Uterus (tissue), 4 donors: ENCODE results near the gene PLOD2. TPM values are rescaled to one million over a fixed set of nuclear protein-coding genes. Genes with fewer than 3 reads are reported as not detected.

ENCODE experiments used
- DNase-seq, 2 donors: peaks; one replicate each; pipeline ENCODE4 v3.0.0-alpha.2; 2019 to 2020
- H3K27ac ChIP-seq, 2 donors: fragments of 200-600 bp; sonication (generic); 1 replicate in 1 of 2; 2 replicates in 1 of 2; pipeline ENCODE4 v1.5.1; 2016 to 2018
- H3K27me3 ChIP-seq, 2 donors: fragments of 200-600 bp; sonication (generic); one replicate each; pipeline ENCODE4 v1.5.1; 2018 to 2019; ENCODE audit warnings: control low read depth in 1 of 2
- H3K36me3 ChIP-seq, 2 donors: fragments of 200-600 bp; sonication (generic); one replicate each; pipeline ENCODE4 v1.5.1; 2019; ENCODE audit warnings: control low read depth in 1 of 2
- H3K4me1 ChIP-seq, 2 donors: fragments of 200-600 bp; sonication (generic); one replicate each; pipeline ENCODE4 v1.5.1; 2018 to 2019; ENCODE audit warnings: control low read depth in 1 of 2
- H3K4me3 ChIP-seq, 2 donors: fragments of 200-600 bp; sonication (generic); 1 replicate in 1 of 2; 2 replicates in 1 of 2; pipeline ENCODE4 v1.5.1; 2018 to 2019; ENCODE audit warnings: mild to moderate bottlenecking in 1 of 2
- H3K9me3 ChIP-seq, 2 donors: fragments of 200-600 bp; sonication (generic); one replicate each; pipeline ENCODE4 v1.5.1; 2019; ENCODE audit warnings: control low read depth in 1 of 2
- CTCF ChIP-seq, 4 experiments: fragments of 200-600 bp in 2 of 4; fragments of 450-650 bp in 2 of 4; sonication (generic) in 2 of 4; IDR thresholded peaks; one replicate each; pipeline ENCODE4 v1.5.1; 2016 to 2019; ENCODE audit warnings: antibody characterized with exemption in 4 of 4, mild to moderate bottlenecking in 2 of 4, moderate library complexity in 1 of 4
- POLR2A ChIP-seq, 2 donors: fragments of 450-650 bp; IDR thresholded peaks; one replicate each; pipeline ENCODE4 v1.6.1; 2016; ENCODE audit warnings: antibody characterized with exemption in 2 of 2, mild to moderate bottlenecking in 1 of 2, moderate library complexity in 1 of 2
- intact Hi-C: fragments of 100-400 bp; cut with DNase I; formaldehyde crosslinking; loops from one replicate; pipeline ENCODE4 v1.15.1; 2023; ENCODE audit warnings: low total_unique reads
- total RNA-seq, 4 donors: library from RNA; depleted of rRNA in 3 of 4; stranded (reverse); fragments of >200 nt in 3 of 4; gene quantifications; one replicate each; pipeline versions ENCODE4 v1.1.0 to v1.2.4, GENCODE V29; 2014 to 2023
- donor health status: DM: yes; HTN: yes; CAD: no.

The PLOD2 gene
- total RNA-seq, 4 donors from 2014 or later = 23.5 to 83.2 (median 45.7) TPM

GRCh38 chr3:146106986-146107385 lies 54.0 kb downstream of the PLOD2 start:
- H3K9me3 ChIP-seq = no peaks in the 10 kb centered on the region
- TF ChIP-seq POLR2A (IDR thresholded peaks at IDR 0.05) = no peak
- TF ChIP-seq CTCF (IDR thresholded peaks at IDR 0.05) = no peak
- intact Hi-C loops = no loop called here
- H3K4me3 ChIP-seq = no peak overlapping the region
- H3K27me3 ChIP-seq = no peaks in the 10 kb centered on the region
- H3K27ac ChIP-seq = no peak overlapping the region
- no peaks in the 10 kb centered on the region for H3K4me1 ChIP-seq
- no peaks in the 10 kb centered on the region for H3K36me3 ChIP-seq
- no peak for DNase-seq

- H3K27ac ChIP-seq = no peak overlapping the region
- no peak for TF ChIP-seq CTCF (IDR thresholded peaks at IDR 0.05)
- TF ChIP-seq POLR2A (IDR thresholded peaks at IDR 0.05) = no peak
- DNase-seq = no peak
- no peaks in the 10 kb centered on the region for H3K27me3 ChIP-seq
- no peaks in the 10 kb centered on the region for H3K9me3 ChIP-seq
- intact Hi-C loops = no loop called here
- H3K4me1 ChIP-seq = no peaks in the 10 kb centered on the region
- no peaks in the 10 kb centered on the region for H3K36me3 ChIP-seq
- no peak overlapping the region for H3K4me3 ChIP-seq
Measured at GRCh38 chr3:146104068-146104467, 56.9 kb downstream of the PLOD2 start.

GRCh38 chr3:146102885-146103284 lies 58.1 kb downstream of the PLOD2 start:
- DNase-seq = no peak

GRCh38 chr3:146101538-146101937 lies 59.4 kb downstream of the PLOD2 start:
- DNase-seq = no peak
- intact Hi-C loops = no loop called here
- Histone ChIP-seq H3K9me3 (no peaks in the 10 kb centered on the region), H3K4me3 (no peak overlapping the region), H3K36me3 (no peaks in the 10 kb centered on the region), H3K4me1 (no peaks in the 10 kb centered on the region), H3K27ac (no peak overlapping the region), H3K27me3 (no peaks in the 10 kb centered on the region)
- TF ChIP-seq CTCF (IDR thresholded peaks at IDR 0.05) = no peak
- TF ChIP-seq POLR2A (IDR thresholded peaks at IDR 0.05) = no peak

More at GRCh38 chr3:146102885-146103284, 58.1 kb downstream of the PLOD2 start:
- H3K27ac ChIP-seq = no peak overlapping the region
- no peaks in the 10 kb centered on the region for H3K9me3 ChIP-seq
- H3K4me3 ChIP-seq = no peak overlapping the region
- no peaks in the 10 kb centered on the region for H3K36me3 ChIP-seq
- TF ChIP-seq POLR2A (IDR thresholded peaks at IDR 0.05) (no peak), CTCF (IDR thresholded peaks at IDR 0.05) (no peak)
- intact Hi-C loops = no loop called here
- no peaks in the 10 kb centered on the region for H3K4me1 ChIP-seq
- no peaks in the 10 kb centered on the region for H3K27me3 ChIP-seq

GRCh38 chr3:146100825-146101444 lies 60.0 kb downstream of the PLOD2 start:
- Histone ChIP-seq H3K36me3 (no peaks in the 10 kb centered on the region), H3K27ac (no peak overlapping the region), H3K27me3 (no peaks in the 10 kb centered on the region), H3K4me1 (no peaks in the 10 kb centered on the region), H3K9me3 (no peaks in the 10 kb centered on the region), H3K4me3 (no peak overlapping the region)
- TF ChIP-seq CTCF (IDR thresholded peaks at IDR 0.05) = no peak
- no peak for TF ChIP-seq POLR2A (IDR thresholded peaks at IDR 0.05)
- intact Hi-C loops = no loop called here
- DNase-seq = no peak
